ENCODE measurements around the gene GPR108.

Gene GPR108

DNA sequence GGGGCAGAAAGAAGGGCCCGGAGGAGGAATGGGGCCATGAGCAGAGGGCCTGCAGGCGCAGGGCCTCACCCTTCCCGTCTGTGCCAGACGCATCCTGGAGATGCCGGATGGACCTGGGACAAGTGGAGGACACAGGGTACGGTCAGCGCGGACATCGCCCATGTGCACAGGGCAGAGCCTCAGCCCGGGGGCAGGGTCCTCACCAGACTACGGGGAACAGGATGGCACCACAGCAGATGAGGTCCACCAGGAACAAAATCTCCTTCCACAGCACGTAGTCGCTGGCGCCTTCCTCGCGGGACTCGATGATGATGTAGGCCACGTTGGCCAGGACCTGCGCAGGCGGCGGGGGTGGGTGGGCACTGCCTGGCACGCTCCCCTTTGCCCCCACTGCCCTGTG is 5.6 kb downstream of the GPR108 start:
- TF ChIP-seq, protein P1, sequence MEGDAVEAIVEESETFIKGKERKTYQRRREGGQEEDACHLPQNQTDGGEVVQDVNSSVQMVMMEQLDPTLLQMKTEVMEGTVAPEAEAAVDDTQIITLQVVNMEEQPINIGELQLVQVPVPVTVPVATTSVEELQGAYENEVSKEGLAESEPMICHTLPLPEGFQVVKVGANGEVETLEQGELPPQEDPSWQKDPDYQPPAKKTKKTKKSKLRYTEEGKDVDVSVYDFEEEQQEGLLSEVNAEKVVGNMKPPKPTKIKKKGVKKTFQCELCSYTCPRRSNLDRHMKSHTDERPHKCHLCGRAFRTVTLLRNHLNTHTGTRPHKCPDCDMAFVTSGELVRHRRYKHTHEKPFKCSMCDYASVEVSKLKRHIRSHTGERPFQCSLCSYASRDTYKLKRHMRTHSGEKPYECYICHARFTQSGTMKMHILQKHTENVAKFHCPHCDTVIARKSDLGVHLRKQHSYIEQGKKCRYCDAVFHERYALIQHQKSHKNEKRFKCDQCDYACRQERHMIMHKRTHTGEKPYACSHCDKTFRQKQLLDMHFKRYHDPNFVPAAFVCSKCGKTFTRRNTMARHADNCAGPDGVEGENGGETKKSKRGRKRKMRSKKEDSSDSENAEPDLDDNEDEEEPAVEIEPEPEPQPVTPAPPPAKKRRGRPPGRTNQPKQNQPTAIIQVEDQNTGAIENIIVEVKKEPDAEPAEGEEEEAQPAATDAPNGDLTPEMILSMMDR (IDR thresholded peaks at IDR 0.05; ENCODE audit: borderline replicate concordance, control extremely low read depth, extremely low read depth, insufficient read depth, missing control alignments) = no peak
- in situ Hi-C loops (cut with MboI; ENCODE audit: low sequenced_read_pairs, unreplicated experiment) = no loop called here
- no peak for DNase-seq (ENCODE audit: low spot score)

DNA sequence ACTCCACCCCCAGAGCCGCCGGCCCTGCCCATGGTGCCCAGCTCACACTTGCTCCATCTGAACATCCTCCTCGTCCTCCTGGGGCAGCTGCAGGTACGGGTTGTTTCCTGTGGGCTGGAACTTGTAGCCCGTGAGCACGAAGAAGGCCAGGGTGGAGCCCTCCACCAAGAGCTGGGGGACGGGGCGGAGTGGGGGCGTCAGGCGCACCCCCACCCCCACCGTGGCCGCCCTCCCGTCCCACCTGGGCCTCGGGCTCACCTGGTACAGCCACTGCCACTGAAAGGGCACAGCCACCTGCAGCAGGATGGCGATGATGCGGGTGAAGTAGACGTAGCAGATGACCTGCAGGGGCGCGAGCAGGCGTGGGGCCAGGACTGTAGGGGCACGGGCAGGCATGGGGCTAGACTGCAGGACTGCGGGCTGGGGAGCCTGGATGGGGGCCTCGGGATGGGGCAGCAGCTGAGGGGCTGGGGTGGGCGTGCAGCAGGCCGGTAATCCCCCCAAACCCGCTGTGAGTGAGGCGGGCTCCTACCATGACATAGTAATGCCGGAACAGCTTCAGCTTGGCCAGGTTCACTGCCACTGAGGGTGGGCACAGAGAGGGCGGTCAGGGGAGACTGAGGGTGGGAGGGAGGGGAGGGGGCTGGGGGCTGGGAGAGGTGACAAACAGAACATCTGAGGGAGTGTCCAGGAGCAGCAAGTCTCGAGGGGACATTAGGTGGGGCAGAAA is 6.3 kb downstream of the GPR108 start:
- in situ Hi-C loops (cut with MboI; ENCODE audit: low sequenced_read_pairs, unreplicated experiment) = no loop called here
- TF ChIP-seq, protein P1 (IDR thresholded peaks at IDR 0.05; ENCODE audit: borderline replicate concordance, control extremely low read depth, extremely low read depth, insufficient read depth, missing control alignments) = no peak
- no peak for DNase-seq (ENCODE audit: low spot score)

DNA sequence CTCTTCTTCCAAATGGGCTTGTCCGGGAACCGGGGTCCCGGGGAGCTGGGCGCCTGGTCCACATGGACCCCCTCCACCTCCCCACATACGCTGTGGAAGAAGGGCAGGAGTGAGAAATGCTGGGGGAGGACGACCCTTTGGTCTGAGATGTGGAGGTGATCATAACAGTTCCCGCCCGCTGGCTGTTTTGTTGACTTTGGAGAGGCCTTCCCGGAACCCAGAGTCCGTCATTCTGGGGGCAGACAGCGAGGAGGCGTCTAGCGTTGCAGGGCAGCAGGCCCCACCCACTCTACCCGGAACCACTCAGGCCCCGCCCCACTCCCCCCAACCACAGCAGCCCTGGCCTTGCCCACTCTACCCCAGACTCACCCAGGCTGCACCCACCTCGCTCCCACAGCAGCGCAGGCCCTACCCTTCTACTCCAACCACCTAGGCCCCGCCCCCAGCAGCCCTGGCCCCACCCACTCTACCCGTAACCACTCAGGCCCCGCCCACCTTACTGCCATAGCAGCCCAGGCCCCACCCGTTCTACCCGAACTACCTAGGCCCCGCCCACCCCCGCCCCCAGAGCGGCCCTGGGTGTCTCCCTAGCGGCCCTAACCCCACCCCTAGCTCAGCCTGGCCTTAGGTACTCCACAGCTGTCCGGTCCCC is 7.1 kb downstream of the GPR108 start:
- TF ChIP-seq, protein P1 (IDR thresholded peaks at IDR 0.05; ENCODE audit: borderline replicate concordance, control extremely low read depth, extremely low read depth, insufficient read depth, missing control alignments) = no peak
- in situ Hi-C loops (cut with MboI; ENCODE audit: low sequenced_read_pairs, unreplicated experiment) = no loop called here
- DNase-seq (ENCODE audit: low spot score) = no peak

DNA sequence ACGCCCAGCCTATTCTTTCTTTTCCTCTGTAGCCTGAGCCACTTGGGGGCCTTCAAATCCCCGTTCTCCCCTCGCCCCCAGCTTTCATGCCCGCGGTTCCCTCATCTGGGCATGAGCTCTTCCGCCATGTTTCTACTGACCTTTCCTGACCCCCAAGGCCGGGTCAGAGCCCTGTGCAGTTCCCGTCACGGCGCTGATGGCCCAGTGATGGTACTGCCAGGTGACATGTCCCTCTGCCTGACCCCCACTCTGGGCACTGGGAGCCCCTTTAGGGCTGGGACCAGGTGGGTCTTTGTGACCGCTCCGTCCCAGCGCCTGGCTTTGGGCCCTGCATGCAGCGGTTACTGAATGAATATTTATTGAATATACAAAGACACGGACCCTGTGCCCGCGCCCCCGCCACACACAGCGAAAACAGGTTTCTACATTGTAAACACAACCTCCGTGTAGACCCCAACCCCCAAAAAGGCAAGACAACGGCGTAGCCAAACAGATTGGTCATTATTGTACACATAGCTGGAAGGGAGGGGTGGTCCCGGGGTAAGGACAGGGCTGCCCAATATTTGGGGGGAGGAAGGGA is 7.7 kb downstream of the GPR108 start:
- no peak for DNase-seq (ENCODE audit: low spot score)

DNA sequence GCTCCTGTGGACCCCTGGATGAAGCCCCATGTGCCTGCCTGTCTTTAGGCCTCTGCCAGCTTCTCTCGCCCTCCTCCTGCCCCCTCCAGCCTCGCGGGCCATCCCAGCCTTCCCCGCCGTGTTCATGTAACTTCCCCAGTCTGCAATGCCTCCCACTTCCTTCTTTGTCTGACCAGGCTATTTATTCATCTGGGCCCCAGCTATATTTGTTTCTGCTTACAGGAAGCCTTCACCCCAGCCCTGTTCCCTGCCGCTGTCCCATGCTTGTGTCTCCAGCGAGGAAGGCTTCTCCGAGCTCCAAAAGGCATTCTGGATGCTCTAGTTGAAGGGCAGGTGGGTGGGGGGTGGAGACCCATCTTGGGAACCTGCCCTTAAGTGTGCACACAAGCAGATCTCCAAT is 9.0 kb downstream of the GPR108 start:
- in situ Hi-C loops (cut with MboI; ENCODE audit: low sequenced_read_pairs, unreplicated experiment) = no loop called here
- DNase-seq (ENCODE audit: low spot score) = peak; percentile 72
- TF ChIP-seq, protein P1 (IDR thresholded peaks at IDR 0.05; ENCODE audit: borderline replicate concordance, control extremely low read depth, extremely low read depth, insufficient read depth, missing control alignments) = no peak

More for the DNA sequence above, 7.7 kb downstream of the GPR108 start:
- in situ Hi-C loops (cut with MboI; ENCODE audit: low sequenced_read_pairs, unreplicated experiment) = no loop called here
- TF ChIP-seq, protein P1 (IDR thresholded peaks at IDR 0.05; ENCODE audit: borderline replicate concordance, control extremely low read depth, extremely low read depth, insufficient read depth, missing control alignments) = no peak

DNA sequence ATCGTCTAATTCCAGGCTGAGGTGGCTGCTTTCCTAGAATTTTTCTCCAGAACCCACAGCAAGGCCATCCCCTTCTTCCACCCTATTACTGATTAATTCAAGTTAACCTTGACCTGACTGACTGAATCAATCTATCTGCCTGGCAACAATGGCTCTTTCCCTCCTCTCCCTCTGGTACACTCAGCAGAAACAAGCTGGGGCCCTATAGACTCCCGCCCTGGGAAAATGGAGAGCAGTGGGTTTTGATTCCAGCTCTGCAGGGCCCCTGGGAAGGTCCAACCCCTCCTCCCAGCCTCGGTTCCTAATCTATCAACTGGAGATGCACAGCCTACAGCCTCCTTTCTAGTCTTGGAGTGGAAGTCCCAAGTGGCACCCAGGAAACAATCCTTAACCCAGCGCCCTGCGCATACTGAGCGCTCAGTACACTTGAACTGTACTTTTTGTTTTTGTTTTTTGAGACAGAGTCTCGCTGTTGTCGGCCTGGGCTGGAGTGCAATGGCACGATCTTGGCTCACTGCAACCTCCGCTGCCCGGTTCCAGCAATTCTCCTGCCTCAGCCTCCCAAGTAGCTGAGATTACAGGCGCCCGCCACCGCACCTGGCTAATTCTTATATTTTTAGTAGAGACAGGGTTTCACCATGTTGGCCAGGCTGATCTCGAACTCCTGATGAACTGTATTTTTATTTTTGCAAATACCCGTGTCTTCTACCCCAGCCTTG is 11.7 kb downstream of the GPR108 start:
- in situ Hi-C loops (cut with MboI; ENCODE audit: low sequenced_read_pairs, unreplicated experiment) = no loop called here
- DNase-seq (ENCODE audit: low spot score) = no peak
- TF ChIP-seq, protein P1 (IDR thresholded peaks at IDR 0.05; ENCODE audit: borderline replicate concordance, control extremely low read depth, extremely low read depth, insufficient read depth, missing control alignments) = no peak

Measured in GM13976 (cell line).